RWPE1 (cell line): ENCODE data around the gene NCOR2.

ENCODE experiments used
- CTCF ChIA-PET: fragments of 350-600 bp; sonication (Branson Sonifier 250); formaldehyde crosslinking; extraction: SDS; loops from one replicate; lab custom pipeline; 2021; lab: Yijun Ruan, JAX
- POLR2A ChIA-PET: fragments of 400-600 bp; formaldehyde crosslinking; extraction: SDS; loops from one replicate; lab custom pipeline; 2020; ENCODE audit warnings: antibody characterized with exemption; ENCODE audit not compliant: low non-redundant PET; lab: Yijun Ruan, JAX
- DNase-seq: peaks from one replicate; pipeline ENCODE4 v3.0.0; 2012; ENCODE audit warnings: low spot score
- H3K27ac ChIP-seq: fragments of 450-650 bp; 2 replicates; pipeline ENCODE4 v1.5.1; 2017
- TF ChIP-seq, protein P1 (sequence below): fragments of 450-650 bp; conservative IDR thresholded peaks from 2 replicates; pipeline ENCODE4 v1.5.1; 2017; ENCODE audit warnings: low read depth, mild to moderate bottlenecking

The NCOR2 gene

DNA sequence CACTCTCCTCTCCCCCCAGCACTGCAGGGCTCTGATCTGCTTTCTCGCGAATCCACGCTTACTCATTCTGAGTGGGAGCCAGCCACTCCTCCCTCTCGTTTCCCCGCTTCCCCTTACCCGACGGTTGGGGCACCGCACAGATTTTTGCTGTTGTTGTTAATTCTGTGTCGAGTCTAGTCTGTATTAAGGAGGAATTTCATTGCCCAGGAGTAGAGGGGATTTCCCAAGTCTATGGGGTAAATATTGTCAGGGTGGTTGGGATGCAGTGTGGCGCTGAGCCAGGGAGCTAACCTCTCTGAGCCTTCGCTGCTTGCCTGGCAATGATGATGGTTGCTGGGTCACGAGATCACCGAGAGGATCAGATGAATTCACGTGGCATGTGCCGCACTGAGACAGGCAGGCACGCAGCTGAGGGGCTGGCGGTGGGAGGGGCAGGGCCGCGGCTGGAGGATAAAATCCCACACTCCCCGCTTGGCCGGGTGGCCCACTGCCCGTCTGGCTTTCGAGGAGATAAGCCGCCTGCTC, 18.5 kb downstream of the NCOR2 start:
- CTCF ChIA-PET: no interaction called here
- peak overlapping the region; percentile 89 for H3K27ac ChIP-seq
- TF ChIP-seq, protein P1, sequence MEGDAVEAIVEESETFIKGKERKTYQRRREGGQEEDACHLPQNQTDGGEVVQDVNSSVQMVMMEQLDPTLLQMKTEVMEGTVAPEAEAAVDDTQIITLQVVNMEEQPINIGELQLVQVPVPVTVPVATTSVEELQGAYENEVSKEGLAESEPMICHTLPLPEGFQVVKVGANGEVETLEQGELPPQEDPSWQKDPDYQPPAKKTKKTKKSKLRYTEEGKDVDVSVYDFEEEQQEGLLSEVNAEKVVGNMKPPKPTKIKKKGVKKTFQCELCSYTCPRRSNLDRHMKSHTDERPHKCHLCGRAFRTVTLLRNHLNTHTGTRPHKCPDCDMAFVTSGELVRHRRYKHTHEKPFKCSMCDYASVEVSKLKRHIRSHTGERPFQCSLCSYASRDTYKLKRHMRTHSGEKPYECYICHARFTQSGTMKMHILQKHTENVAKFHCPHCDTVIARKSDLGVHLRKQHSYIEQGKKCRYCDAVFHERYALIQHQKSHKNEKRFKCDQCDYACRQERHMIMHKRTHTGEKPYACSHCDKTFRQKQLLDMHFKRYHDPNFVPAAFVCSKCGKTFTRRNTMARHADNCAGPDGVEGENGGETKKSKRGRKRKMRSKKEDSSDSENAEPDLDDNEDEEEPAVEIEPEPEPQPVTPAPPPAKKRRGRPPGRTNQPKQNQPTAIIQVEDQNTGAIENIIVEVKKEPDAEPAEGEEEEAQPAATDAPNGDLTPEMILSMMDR: no peak
- no peak for DNase-seq
- POLR2A ChIA-PET: no interaction called here

DNA sequence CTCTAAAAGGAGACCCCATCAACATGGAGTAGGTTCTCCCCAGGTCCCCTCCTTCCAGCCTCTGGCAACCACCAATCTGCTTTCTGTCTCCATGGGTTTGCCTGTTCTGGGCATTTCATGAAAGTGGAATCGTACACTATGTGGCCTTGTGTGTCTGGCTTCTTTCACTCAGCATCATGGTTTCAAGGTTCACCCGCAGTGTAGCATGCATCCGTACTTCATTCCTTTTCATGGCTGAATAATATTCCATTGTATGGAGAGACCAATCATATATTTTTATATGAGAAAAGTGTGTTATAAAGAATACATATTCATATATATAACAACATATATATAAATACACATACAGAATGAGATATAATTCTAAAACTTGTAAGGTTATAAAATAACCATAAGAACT, 19.8 kb downstream of the NCOR2 start:
- ChIA-PET POLR2A (no interaction called here), CTCF (no interaction called here)
- no peak for DNase-seq
- TF ChIP-seq, protein P1: no peak
- H3K27ac ChIP-seq: no peak overlapping the region

DNA sequence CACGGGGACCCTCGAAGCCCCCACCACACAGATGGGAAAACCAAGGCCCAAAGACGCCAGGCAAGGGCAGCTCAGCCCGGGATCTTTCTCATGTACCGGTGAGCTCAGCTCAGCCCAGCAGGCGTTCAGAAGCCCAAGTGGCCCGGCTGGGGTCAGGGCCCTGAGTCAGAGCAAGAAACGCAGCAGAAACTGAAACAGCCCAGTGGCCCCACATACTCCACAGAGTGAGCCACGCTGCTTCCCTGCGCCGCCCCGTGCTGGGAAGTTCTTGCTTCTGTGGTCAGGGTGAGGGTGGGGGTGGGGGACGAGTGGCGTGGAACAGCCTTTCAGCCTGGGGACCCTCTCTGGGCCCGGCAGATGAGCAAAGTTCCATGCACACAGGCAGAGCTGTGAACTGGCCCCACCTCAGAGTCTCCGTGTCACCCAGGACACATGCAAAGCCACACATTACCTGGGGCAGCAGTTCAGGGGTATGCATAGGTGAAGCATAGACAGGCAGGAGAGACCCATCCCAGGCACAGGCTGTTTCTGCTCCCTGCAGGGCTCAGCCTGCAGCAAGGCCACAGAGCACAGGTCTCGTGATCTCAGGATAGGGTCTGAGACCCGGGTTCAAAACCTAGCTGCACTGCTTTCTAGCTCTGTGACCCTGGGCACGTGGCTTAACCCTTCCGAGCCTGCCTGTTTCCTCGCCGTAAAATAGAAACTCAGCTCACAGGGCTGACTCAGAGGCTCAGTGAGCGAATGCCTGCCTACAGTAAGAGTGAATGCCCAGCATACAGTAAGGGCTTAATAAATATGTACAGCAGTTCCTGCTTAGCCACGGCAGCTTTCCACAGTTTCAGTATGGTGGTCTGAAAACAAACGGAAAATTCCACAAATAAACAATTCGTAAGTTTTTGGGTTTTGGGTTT, 21.6 kb downstream of the NCOR2 start:
- ChIA-PET POLR2A (no interaction called here), CTCF (no interaction called here)
- no peak for DNase-seq
- H3K27ac ChIP-seq: peak overlapping the region; percentile 73
- TF ChIP-seq, protein P1: no peak

DNA sequence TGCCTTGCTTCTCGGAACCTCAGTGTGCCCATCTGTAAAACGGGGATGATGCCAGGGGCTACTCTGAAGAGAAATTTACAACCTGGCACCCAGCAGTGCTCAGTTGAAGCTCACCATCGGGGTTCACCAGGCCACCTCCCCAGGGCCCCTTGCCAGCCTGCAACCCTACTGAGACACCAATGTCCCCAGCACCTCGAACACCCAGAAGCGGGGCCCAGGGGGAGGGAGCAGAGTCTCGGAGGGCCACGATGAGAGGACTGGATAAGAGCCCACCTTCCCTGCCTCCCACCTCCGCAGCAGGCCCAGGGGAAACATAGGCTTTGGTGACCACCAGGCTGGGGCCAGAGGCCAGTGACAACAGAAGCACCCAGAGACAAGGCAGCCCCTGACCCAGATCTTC, 22.4 kb downstream of the NCOR2 start:
- no peak for DNase-seq
- TF ChIP-seq, protein P1: no peak
- H3K27ac ChIP-seq: peak overlapping the region; percentile 73
- ChIA-PET CTCF (no interaction called here), POLR2A (no interaction called here)

DNA sequence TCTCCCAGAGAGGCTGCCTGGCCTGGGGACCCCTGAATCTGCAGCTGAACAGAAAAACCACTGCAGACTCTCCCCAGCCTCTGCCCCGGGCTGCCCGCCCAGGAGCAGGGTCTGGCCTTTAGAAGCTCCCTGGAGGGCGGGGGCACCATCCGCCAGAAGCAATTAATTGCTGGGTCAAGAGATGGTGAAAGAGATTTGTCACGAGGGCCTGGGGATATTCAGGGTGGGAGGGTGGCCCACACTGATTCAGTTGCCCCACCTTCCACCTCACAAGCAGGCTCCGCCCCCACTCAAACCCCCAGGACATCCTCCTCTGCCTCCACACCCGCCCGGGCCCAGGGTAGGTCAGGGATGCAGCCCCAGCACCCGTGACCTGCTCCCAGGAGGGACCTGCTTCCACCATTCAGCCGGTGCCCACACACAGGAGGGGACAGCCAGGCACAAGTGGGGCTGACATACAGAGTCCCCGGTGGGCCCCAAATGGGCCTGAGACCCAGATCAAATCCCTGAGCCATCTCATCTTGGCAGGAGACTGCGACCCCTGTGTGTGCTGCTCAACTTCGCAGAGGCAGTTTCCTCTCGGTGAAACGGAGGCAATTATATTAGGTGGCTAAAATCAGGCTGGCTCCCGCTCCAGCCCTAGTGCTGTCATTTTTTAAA, 23.0 kb downstream of the NCOR2 start:
- POLR2A ChIA-PET: no interaction called here
- CTCF ChIA-PET: interaction anchor here (0.6 to 0.7 kb wide), 2 partner anchors 8 to 124 kb away, joined by 4 to 5 read pairs; no protein-coding TSS in a partner anchor
- H3K27ac ChIP-seq: peak overlapping the region; percentile 73
- TF ChIP-seq, protein P1: no peak
- no peak for DNase-seq

DNA sequence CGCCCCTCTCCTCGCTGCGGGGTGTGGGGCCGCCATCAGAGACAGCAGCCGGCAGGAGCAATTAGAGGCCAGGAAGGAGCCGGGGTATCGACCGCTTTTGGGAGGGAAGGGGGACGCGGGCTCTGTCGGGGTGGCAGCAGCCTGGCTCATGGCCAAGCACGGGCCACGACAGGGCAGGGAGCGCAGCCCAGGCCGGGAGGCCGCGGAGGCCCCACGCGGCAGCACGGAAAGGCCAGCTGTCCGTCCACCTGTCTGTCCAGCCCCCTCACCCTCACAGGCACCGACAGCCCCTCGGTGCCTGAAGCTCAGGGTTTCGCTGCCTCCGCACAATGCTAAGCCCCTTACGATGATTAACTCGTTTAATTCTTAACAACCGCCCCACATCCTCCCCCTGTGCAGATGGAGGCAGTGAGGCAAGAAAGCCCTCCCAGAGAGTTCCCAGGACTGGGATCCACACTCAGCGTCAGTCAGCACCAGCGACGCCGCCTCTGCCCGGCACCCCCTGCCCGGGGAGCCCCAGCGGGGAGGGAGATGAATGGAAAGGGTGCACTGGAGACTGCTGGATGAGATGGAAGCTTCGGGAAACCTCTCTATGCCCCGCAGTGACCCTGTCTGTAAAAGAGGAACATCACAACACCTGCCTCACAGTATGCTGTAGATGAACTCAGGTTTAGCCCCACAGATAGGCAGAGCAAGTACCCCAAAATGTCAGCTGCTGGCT, 23.7 kb downstream of the NCOR2 start:
- POLR2A ChIA-PET: no interaction called here
- TF ChIP-seq, protein P1: no peak
- CTCF ChIA-PET: interaction anchor here (0.6 to 0.7 kb wide), 2 partner anchors 9 to 124 kb away, joined by 4 to 5 read pairs; no protein-coding TSS in a partner anchor
- DNase-seq: no peak
- peak overlapping the region; percentile 73 for H3K27ac ChIP-seq
